AG09309 (cell line): ENCODE measurements around the gene P2RX2.

Source experiments
- DNase-seq: peaks from one replicate; pipeline ENCODE4 v3.0.0-alpha.2; 2010; ENCODE audit warnings: low read depth
- H3K4me3 ChIP-seq: 2 replicates; pipeline ENCODE4 v1.5.1; 2011; ENCODE audit warnings: mild to moderate bottlenecking, low read depth, low read length, moderate library complexity; ENCODE audit not compliant: control insufficient read depth
- TF ChIP-seq, protein P1 (sequence below): IDR thresholded peaks from 2 replicates; pipeline ENCODE4 v1.5.1; 2011; ENCODE audit warnings: mild to moderate bottlenecking, low read depth, low read length, inconsistent platforms; ENCODE audit not compliant: insufficient read depth, control insufficient read depth; ENCODE audit errors: missing control alignments

P2RX2 gene

DNA sequence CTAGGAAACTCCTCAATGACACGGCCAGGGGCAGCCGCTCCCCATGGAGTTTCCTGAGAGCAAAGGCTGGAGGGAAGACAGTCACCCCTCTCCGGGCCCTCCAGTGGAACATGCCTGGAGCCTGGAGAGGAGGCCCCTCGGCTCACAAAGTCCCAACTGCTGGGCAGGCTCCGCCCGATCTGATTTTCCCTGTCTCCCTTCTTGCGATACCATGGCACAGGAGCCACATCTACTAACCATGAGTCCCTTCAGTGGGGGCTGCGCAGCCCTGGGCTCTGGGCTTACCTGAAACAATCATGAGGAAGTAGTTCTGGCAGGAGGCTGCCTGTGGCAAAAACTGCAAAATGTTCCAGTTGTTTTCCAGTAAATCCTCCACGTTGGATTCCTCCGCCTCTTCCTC, 15.3 kb downstream of the P2RX2 start:
- TF ChIP-seq, protein P1, sequence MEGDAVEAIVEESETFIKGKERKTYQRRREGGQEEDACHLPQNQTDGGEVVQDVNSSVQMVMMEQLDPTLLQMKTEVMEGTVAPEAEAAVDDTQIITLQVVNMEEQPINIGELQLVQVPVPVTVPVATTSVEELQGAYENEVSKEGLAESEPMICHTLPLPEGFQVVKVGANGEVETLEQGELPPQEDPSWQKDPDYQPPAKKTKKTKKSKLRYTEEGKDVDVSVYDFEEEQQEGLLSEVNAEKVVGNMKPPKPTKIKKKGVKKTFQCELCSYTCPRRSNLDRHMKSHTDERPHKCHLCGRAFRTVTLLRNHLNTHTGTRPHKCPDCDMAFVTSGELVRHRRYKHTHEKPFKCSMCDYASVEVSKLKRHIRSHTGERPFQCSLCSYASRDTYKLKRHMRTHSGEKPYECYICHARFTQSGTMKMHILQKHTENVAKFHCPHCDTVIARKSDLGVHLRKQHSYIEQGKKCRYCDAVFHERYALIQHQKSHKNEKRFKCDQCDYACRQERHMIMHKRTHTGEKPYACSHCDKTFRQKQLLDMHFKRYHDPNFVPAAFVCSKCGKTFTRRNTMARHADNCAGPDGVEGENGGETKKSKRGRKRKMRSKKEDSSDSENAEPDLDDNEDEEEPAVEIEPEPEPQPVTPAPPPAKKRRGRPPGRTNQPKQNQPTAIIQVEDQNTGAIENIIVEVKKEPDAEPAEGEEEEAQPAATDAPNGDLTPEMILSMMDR, result no peak
- no peak for DNase-seq

DNA sequence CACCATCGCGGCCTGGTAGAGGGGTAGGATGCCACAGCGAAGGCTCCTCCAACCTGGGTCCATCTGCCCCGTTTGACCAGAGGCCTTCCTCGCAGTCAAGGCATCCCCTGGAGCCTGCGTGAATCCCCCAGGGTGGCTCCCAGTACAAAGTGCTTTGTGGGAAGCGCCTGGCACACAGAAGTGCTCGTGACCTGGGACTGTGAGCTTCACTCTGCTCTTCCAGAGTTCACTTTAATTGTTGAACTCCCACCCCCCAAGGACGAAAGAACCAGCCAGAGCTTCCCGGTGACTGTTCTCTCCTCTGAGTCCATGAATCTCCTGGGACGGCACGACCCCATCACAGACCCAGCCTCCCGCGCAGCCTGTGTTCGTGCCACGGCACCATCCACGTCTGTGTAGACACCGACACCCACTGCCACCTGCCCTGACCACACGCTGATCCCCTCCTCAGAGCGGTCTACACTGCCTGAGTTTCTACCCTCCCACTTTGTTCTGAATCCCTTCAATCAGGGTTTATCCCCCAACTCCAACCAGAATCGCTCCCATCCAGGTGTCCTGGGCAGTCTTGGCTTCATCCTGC, 15.9 kb downstream of the P2RX2 start:
- DNase-seq, result no peak
- no peak overlapping the region for H3K4me3 ChIP-seq
- TF ChIP-seq, protein P1, result no peak

More for the DNA sequence above, 15.3 kb downstream of the P2RX2 start:
- no peak overlapping the region for H3K4me3 ChIP-seq

DNA sequence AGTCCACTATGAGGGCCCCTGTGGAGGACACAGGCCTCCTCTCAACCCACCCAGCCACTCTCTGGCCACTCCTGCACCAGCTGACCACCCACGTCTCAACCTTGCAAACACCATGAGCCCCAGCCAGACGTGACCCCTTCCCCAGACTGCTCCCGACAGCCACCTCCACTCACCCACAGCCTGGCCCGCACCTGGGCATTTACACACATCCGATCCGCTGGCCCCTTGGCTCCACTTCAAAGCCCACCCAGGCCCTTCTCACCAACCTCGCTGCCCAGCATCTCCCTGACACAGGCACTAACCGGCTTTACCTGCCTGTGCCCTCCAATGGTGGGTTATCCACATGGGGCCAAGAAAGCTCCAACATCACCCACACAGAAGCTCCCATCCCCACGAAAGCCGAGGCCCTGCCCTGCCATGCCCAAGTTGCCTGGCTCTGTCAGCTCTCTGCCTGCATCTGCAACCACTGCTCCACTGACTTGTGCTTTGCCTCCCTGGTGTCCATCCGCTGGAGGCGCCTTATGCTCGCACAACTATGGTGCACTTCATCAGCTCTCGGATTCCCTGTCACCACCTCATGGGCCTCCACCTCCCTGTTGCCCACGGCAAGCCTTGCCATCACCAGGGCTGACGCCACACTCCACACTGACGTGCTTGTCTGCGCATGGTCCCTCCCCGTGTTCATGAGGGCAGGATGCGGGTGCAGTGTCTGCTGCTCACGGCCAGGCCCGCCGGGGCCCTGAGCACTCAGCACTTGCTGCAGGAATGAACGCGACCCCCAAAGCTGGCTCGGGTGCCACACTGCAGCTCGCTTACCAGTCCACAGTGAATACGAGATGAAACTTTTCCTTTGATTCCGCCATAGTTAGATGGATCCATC, 16.7 kb downstream of the P2RX2 start:
- TF ChIP-seq, protein P1, result no peak
- no peak for DNase-seq
- H3K4me3 ChIP-seq, result no peak overlapping the region

DNA sequence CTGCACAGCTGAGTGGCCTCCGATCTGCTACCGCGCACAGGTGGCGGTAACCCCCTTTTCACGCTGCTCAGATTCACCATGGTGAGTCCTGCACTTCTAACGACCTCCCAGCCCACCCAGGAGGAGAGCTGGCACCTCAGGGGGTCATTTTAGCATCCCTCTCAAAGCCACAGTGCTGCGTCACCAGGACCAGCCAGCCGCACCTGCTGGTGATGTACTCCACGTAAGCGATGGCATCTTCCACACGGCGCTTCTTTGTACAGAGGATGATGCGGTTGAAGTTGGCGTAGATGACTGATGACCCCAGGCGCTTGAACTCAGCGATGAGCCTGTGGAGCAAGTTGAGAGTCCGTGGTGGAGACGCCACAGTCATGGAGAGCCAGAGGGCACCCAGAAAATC, 19.2 kb downstream of the P2RX2 start:
- DNase-seq, result no peak
- no peak overlapping the region for H3K4me3 ChIP-seq
- TF ChIP-seq, protein P1, result no peak

DNA sequence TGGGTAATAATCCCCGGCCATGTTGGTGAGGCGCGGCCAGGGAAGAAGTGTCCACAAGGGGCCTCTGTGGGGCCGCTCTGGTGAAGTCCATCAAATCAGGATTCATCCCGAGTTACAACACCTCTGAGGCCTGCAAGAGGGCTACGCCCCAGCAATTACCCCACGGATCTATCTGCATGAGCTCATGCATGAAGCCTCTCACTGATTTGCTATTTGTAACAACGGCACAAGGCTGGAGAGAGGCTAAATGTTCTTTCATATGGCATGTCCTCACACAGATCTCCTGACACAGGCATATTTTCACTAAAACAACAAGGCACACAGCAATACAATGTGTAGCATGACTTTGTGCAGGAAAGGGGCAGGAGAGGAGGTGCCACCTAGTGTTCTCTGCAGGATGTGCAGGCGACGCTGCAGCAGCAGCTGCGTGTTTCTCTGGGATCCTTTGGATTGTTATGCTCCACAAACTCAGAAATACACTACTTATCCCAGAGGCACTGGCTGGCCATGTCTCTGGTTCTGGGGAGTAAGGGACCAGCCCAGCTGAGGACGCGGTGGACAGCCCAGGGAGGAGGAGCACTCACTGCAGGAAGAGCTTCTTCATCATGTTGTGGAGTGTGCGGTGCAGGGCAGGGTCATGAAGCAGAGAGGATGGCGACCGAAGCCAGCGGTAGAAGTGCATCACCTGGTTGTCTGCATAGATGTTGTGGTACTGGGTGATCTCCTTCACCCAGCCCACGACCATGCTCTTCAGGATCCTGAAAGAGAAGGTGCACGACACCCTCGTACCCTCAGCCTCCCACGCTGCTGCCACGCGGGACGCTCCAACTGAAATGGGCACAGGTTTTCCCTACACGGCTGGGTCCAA, 20.2 kb downstream of the P2RX2 start:
- peak; percentile 28 for DNase-seq
- no peak overlapping the region for H3K4me3 ChIP-seq
- TF ChIP-seq, protein P1, result peak; percentile 88

DNA sequence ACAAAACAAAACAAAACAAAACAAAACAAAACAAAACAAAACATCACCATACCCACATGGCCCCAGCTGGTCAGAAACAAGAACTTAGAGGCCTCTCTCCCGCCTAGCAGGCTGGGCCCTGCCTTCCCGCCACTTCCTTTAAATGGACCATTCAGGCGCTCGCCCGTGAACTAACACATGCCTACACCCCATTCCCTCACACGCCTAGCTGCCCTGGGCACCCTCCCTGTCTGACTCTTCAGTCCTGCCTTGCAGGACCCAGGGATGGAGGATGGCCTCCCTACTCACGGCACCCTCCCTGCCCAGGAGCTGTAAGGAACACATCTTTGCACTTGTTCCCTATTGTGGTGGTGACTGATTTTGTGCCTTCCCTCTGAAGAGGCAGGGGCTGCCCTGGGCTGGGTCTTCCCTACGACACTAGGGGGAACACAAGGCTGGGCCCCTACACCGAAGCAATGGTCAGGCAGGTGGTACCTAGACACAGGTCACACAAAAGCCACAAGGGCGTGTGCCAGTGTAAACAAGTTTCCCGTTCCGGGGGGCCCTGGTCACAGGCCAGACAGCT, 21.5 kb downstream of the P2RX2 start:
- TF ChIP-seq, protein P1, result no peak
- no peak overlapping the region for H3K4me3 ChIP-seq
- DNase-seq, result no peak
